ENCODE results near the gene ARHGAP44.

ARHGAP44 gene

GRCh38 chr17:12887088-12887487, 97.8 kb downstream of the ARHGAP44 start:
- H3K36me3 Mint-ChIP-seq (ENCODE audit: low read depth) = no peaks in the 10 kb centered on the region
- DNase-seq (ENCODE audit: low spot score) = no peak
- H3K27me3 Mint-ChIP-seq (ENCODE audit: low read depth) = no peaks in the 10 kb centered on the region
- H3K27ac Mint-ChIP-seq = no peak overlapping the region
- H3K4me3 Mint-ChIP-seq = no peak overlapping the region
- peaks cover 23% of the 10 kb centered on the region for H3K9me3 Mint-ChIP-seq
- H3K4me1 Mint-ChIP-seq (ENCODE audit: low read depth) = no peaks in the 10 kb centered on the region

- Mint-ChIP-seq H3K9me3 (peaks cover 21% of the 10 kb centered on the region), H3K36me3 (ENCODE audit: low read depth) (no peaks in the 10 kb centered on the region), H3K4me1 (ENCODE audit: low read depth) (no peaks in the 10 kb centered on the region), H3K4me3 (no peak overlapping the region), H3K27me3 (ENCODE audit: low read depth) (no peaks in the 10 kb centered on the region), H3K27ac (no peak overlapping the region)
- DNase-seq (ENCODE audit: low spot score) = no peak
Observed at GRCh38 chr17:12896180-12896785, 107.0 kb downstream of the ARHGAP44 start.

GRCh38 chr17:12898110-12898509, 108.8 kb downstream of the ARHGAP44 start:
- no peak for DNase-seq (ENCODE audit: low spot score)
- Mint-ChIP-seq H3K36me3 (ENCODE audit: low read depth) (no peaks in the 10 kb centered on the region), H3K27me3 (ENCODE audit: low read depth) (no peaks in the 10 kb centered on the region), H3K4me1 (ENCODE audit: low read depth) (no peaks in the 10 kb centered on the region), H3K9me3 (peaks cover 28% of the 10 kb centered on the region), H3K4me3 (no peak overlapping the region), H3K27ac (no peak overlapping the region)

GRCh38 chr17:12899604-12900003, 110.3 kb downstream of the ARHGAP44 start:
- Mint-ChIP-seq H3K36me3 (ENCODE audit: low read depth) (no peaks in the 10 kb centered on the region), H3K27ac (no peak overlapping the region), H3K9me3 (peaks cover 19% of the 10 kb centered on the region), H3K4me3 (no peak overlapping the region), H3K27me3 (ENCODE audit: low read depth) (no peaks in the 10 kb centered on the region), H3K4me1 (ENCODE audit: low read depth) (no peaks in the 10 kb centered on the region)
- DNase-seq (ENCODE audit: low spot score) = no peak

GRCh38 chr17:12900474-12900873, 111.2 kb downstream of the ARHGAP44 start:
- Mint-ChIP-seq H3K36me3 (ENCODE audit: low read depth) (no peaks in the 10 kb centered on the region), H3K4me1 (ENCODE audit: low read depth) (no peaks in the 10 kb centered on the region), H3K27ac (no peak overlapping the region), H3K27me3 (ENCODE audit: low read depth) (no peaks in the 10 kb centered on the region), H3K9me3 (peaks cover 18% of the 10 kb centered on the region), H3K4me3 (no peak overlapping the region)
- DNase-seq (ENCODE audit: low spot score) = no peak

GRCh38 chr17:12902046-12902445, 112.7 kb downstream of the ARHGAP44 start:
- no peaks in the 10 kb centered on the region for H3K4me1 Mint-ChIP-seq (ENCODE audit: low read depth)
- H3K36me3 Mint-ChIP-seq (ENCODE audit: low read depth) = no peaks in the 10 kb centered on the region
- no peak overlapping the region for H3K27ac Mint-ChIP-seq
- DNase-seq (ENCODE audit: low spot score) = no peak
- H3K9me3 Mint-ChIP-seq = peaks cover 12% of the 10 kb centered on the region
- H3K27me3 Mint-ChIP-seq (ENCODE audit: low read depth) = no peaks in the 10 kb centered on the region
- H3K4me3 Mint-ChIP-seq = no peak overlapping the region

- H3K27ac Mint-ChIP-seq = no peak overlapping the region
- DNase-seq (ENCODE audit: low spot score) = no peak
- no peaks in the 10 kb centered on the region for H3K4me1 Mint-ChIP-seq (ENCODE audit: low read depth)
- no peak overlapping the region for H3K4me3 Mint-ChIP-seq
- H3K9me3 Mint-ChIP-seq = peaks cover 27% of the 10 kb centered on the region
- no peaks in the 10 kb centered on the region for H3K27me3 Mint-ChIP-seq (ENCODE audit: low read depth)
- H3K36me3 Mint-ChIP-seq (ENCODE audit: low read depth) = no peaks in the 10 kb centered on the region
Observed at GRCh38 chr17:12907477-12907876, 118.2 kb downstream of the ARHGAP44 start.

- Mint-ChIP-seq H3K36me3 (ENCODE audit: low read depth) (no peaks in the 10 kb centered on the region), H3K9me3 (peaks cover 26% of the 10 kb centered on the region), H3K4me1 (ENCODE audit: low read depth) (no peaks in the 10 kb centered on the region), H3K27ac (no peak overlapping the region), H3K27me3 (ENCODE audit: low read depth) (no peaks in the 10 kb centered on the region), H3K4me3 (no peak overlapping the region)
- DNase-seq (ENCODE audit: low spot score) = no peak
Observed at GRCh38 chr17:12909046-12909445, 119.7 kb downstream of the ARHGAP44 start.

- H3K4me1 Mint-ChIP-seq (ENCODE audit: low read depth) = no peaks in the 10 kb centered on the region
- peaks cover 26% of the 10 kb centered on the region for H3K9me3 Mint-ChIP-seq
- no peak overlapping the region for H3K4me3 Mint-ChIP-seq
- no peak overlapping the region for H3K27ac Mint-ChIP-seq
- H3K27me3 Mint-ChIP-seq (ENCODE audit: low read depth) = no peaks in the 10 kb centered on the region
- no peak for DNase-seq (ENCODE audit: low spot score)
- no peaks in the 10 kb centered on the region for H3K36me3 Mint-ChIP-seq (ENCODE audit: low read depth)
Observed at GRCh38 chr17:12909511-12909910, 120.2 kb downstream of the ARHGAP44 start.

- no peak for DNase-seq (ENCODE audit: low spot score)
- Mint-ChIP-seq H3K4me3 (no peak overlapping the region), H3K27me3 (ENCODE audit: low read depth) (no peaks in the 10 kb centered on the region), H3K4me1 (ENCODE audit: low read depth) (no peaks in the 10 kb centered on the region), H3K27ac (no peak overlapping the region), H3K36me3 (ENCODE audit: low read depth) (no peaks in the 10 kb centered on the region), H3K9me3 (peaks cover 26% of the 10 kb centered on the region)
Observed at GRCh38 chr17:12911239-12911638, 121.9 kb downstream of the ARHGAP44 start.

GRCh38 chr17:12917399-12917798, 128.1 kb downstream of the ARHGAP44 start:
- Mint-ChIP-seq H3K9me3 (peaks cover 16% of the 10 kb centered on the region), H3K36me3 (ENCODE audit: low read depth) (no peaks in the 10 kb centered on the region), H3K27ac (no peak overlapping the region), H3K4me3 (no peak overlapping the region), H3K4me1 (ENCODE audit: low read depth) (no peaks in the 10 kb centered on the region), H3K27me3 (ENCODE audit: low read depth) (no peaks in the 10 kb centered on the region)
- DNase-seq (ENCODE audit: low spot score) = no peak

GRCh38 chr17:12918142-12918541, 128.8 kb downstream of the ARHGAP44 start:
- H3K27ac Mint-ChIP-seq = no peak overlapping the region
- no peaks in the 10 kb centered on the region for H3K36me3 Mint-ChIP-seq (ENCODE audit: low read depth)
- no peaks in the 10 kb centered on the region for H3K4me1 Mint-ChIP-seq (ENCODE audit: low read depth)
- H3K27me3 Mint-ChIP-seq (ENCODE audit: low read depth) = no peaks in the 10 kb centered on the region
- peaks cover 16% of the 10 kb centered on the region for H3K9me3 Mint-ChIP-seq
- no peak for DNase-seq (ENCODE audit: low spot score)
- H3K4me3 Mint-ChIP-seq = no peak overlapping the region

- no peak for DNase-seq (ENCODE audit: low spot score)
- H3K9me3 Mint-ChIP-seq = peaks cover 16% of the 10 kb centered on the region
- H3K36me3 Mint-ChIP-seq (ENCODE audit: low read depth) = no peaks in the 10 kb centered on the region
- no peak overlapping the region for H3K27ac Mint-ChIP-seq
- H3K4me1 Mint-ChIP-seq (ENCODE audit: low read depth) = no peaks in the 10 kb centered on the region
- H3K27me3 Mint-ChIP-seq (ENCODE audit: low read depth) = no peaks in the 10 kb centered on the region
- no peak overlapping the region for H3K4me3 Mint-ChIP-seq
Observed at GRCh38 chr17:12922120-12922519, 132.8 kb downstream of the ARHGAP44 start.

- Mint-ChIP-seq H3K36me3 (ENCODE audit: low read depth) (no peaks in the 10 kb centered on the region), H3K9me3 (peaks cover 7% of the 10 kb centered on the region), H3K27me3 (ENCODE audit: low read depth) (no peaks in the 10 kb centered on the region), H3K27ac (no peak overlapping the region), H3K4me3 (no peak overlapping the region), H3K4me1 (ENCODE audit: low read depth) (no peaks in the 10 kb centered on the region)
- DNase-seq (ENCODE audit: low spot score) = no peak
Observed at GRCh38 chr17:12924614-12925013, 135.3 kb downstream of the ARHGAP44 start.

- Mint-ChIP-seq H3K4me1 (ENCODE audit: low read depth) (no peaks in the 10 kb centered on the region), H3K4me3 (no peak overlapping the region), H3K36me3 (ENCODE audit: low read depth) (no peaks in the 10 kb centered on the region), H3K27me3 (ENCODE audit: low read depth) (no peaks in the 10 kb centered on the region), H3K27ac (no peak overlapping the region), H3K9me3 (no peaks in the 10 kb centered on the region)
- DNase-seq (ENCODE audit: low spot score) = no peak
Observed at GRCh38 chr17:12927001-12927400, 137.7 kb downstream of the ARHGAP44 start.

All from T-helper 2 cell treated with Interferon-gamma antibody and Interleukin-4, amounts not matched to agents 5 μg/mL and 100 μg/mL, for 36 hours (primary cell).